OCI-LY7 (cell line): ENCODE data around the gene MED10. TPM values are rescaled to one million over a fixed set of nuclear protein-coding genes. Genes with fewer than 3 reads are reported as not detected.

Source experiments
- Bru-seq: library from RNA; stranded (reverse); fragments of 400-500 nt; gene quantifications from one replicate; lab custom pipeline; 2021; lab: Mats Ljungman, UMichigan
- BruChase-seq, 2 experiments: library from RNA; stranded (reverse); fragments of 400-500 nt; gene quantifications; one replicate each; lab custom pipeline; 2021; lab: Mats Ljungman, UMichigan
- BruUV-seq: library from RNA; stranded (reverse); fragments of 400-500 nt; replicated peaks from 2 replicates; lab custom pipeline; 2021; lab: Mats Ljungman, UMichigan
- CTCF ChIA-PET: fragments of 300-600 bp; sonication (Branson Sonifier 250); formaldehyde crosslinking; loops from one replicate; lab custom pipeline; 2022; ENCODE audit warnings: antibody characterized with exemption; ENCODE audit not compliant: unreplicated experiment; lab: Charles Lee
- POLR2A ChIA-PET: fragments of 300-600 bp; sonication (Branson Sonifier 250); formaldehyde crosslinking; loops from one replicate; lab custom pipeline; 2022; ENCODE audit warnings: antibody characterized with exemption; lab: Charles Lee
- DNase-seq: peaks from one replicate; pipeline ENCODE4 v3.0.0-alpha.2; 2015; ENCODE audit warnings: low spot score
- H2AFZ ChIP-seq: fragments of 200-600 bp; sonication (generic), shearing (Covaris generic); 2 replicates; pipeline ENCODE4 v1.6.1; 2014; ENCODE audit warnings: mild to moderate bottlenecking, antibody characterized with exemption, low read length, moderate library complexity
- H3K27ac ChIP-seq: fragments of 200-600 bp; sonication (generic); 2 replicates; pipeline ENCODE4 v1.5.1; 2014; ENCODE audit warnings: mixed run types, low read depth, mild to moderate bottlenecking, moderate library complexity, low read length, inconsistent platforms; ENCODE audit not compliant: poor library complexity, severe bottlenecking
- H3K36me3 ChIP-seq: fragments of 200-600 bp; sonication (generic); 2 replicates; pipeline ENCODE4 v1.6.1; 2014; ENCODE audit warnings: mild to moderate bottlenecking, antibody characterized with exemption, low read length, moderate library complexity, mixed read lengths; ENCODE audit not compliant: insufficient read depth
- H3K4me1 ChIP-seq: fragments of 200-600 bp; sonication (generic); 2 replicates; pipeline ENCODE4 v1.5.1; 2014; ENCODE audit warnings: mild to moderate bottlenecking, low read length; ENCODE audit not compliant: insufficient read depth, poor library complexity, severe bottlenecking
- H3K4me2 ChIP-seq: fragments of 200-600 bp; sonication (generic); 2 replicates; pipeline ENCODE4 v1.6.1; 2014; ENCODE audit warnings: mild to moderate bottlenecking, low read length
- H3K4me3 ChIP-seq: fragments of 200-600 bp; sonication (generic); 2 replicates; pipeline ENCODE4 v1.5.1; 2014; ENCODE audit warnings: mild to moderate bottlenecking, low read depth, low read length; ENCODE audit not compliant: poor library complexity, severe bottlenecking
- H3K79me2 ChIP-seq: fragments of 200-600 bp; sonication (generic); 2 replicates; pipeline ENCODE4 v1.6.1; 2016; ENCODE audit warnings: low read depth, mild to moderate bottlenecking, low read length, moderate library complexity, mixed read lengths; ENCODE audit not compliant: insufficient read depth
- H3K9me2 ChIP-seq: fragments of 200-600 bp; sonication (generic); 2 replicates; pipeline ENCODE4 v1.6.1; 2016; ENCODE audit warnings: mild to moderate bottlenecking, low read length, mixed read lengths; ENCODE audit not compliant: insufficient read depth
- H3K9me3 ChIP-seq: fragments of 200-600 bp; sonication (generic); 2 replicates; pipeline ENCODE4 v1.6.1; 2014; ENCODE audit warnings: mild to moderate bottlenecking, mixed run types, low read length, mixed read lengths
- H4K20me1 ChIP-seq: fragments of 200-600 bp; sonication (generic); 2 replicates; pipeline ENCODE4 v1.6.1; 2014; ENCODE audit warnings: mild to moderate bottlenecking, antibody characterized with exemption, low read length, moderate library complexity, mixed read lengths; ENCODE audit not compliant: insufficient read depth
- CTCF ChIP-seq: fragments of 200-600 bp; sonication (generic); conservative IDR thresholded peaks from 2 replicates; pipeline ENCODE4 v1.5.1; 2014; ENCODE audit warnings: mild to moderate bottlenecking, antibody characterized with exemption, low read length, moderate library complexity, mixed read lengths
- EZH2phosphoT487 ChIP-seq: fragments of 200-600 bp; sonication (generic); IDR thresholded peaks from 2 replicates; pipeline ENCODE4 v1.6.1; 2018; ENCODE audit warnings: low read depth, borderline replicate concordance, mild to moderate bottlenecking, mixed run types, antibody characterized with exemption, low read length, moderate library complexity, mixed read lengths
- intact Hi-C: fragments of 100-400 bp; cut with micrococcal nuclease; formaldehyde crosslinking; loops from one replicate; pipeline ENCODE4 v1.10.0; 2022; ENCODE audit not compliant: unreplicated experiment
- long read RNA-seq: library from polyadenylated mRNA; stranded (forward); transcript quantifications from one replicate; pipeline ENCODE4 v2.0.0, GENCODE V29; 2022
- total RNA-seq, 2 experiments: library from RNA; depleted of rRNA in 1 of 2; stranded (reverse); fragments of >200 nt in 1 of 2; shearing (Covaris generic) in 1 of 2; gene quantifications; 2 replicates each; pipeline ENCODE4 v1.2.3, GENCODE V29; 2014 to 2022

Gene MED10, protein sequence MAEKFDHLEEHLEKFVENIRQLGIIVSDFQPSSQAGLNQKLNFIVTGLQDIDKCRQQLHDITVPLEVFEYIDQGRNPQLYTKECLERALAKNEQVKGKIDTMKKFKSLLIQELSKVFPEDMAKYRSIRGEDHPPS
- 7.9 and 16.2 TPM in 2 replicates for total RNA-seq (2014; rRNA removed; shearing (Covaris generic))
- 44.0 and 47.3 TPM in 2 replicates for total RNA-seq (2022)
- Bru-seq, nascent RNA, result percentile 95 among the genes with signal in this experiment
- BruChase-seq, experiment 1, labeled RNA remaining after a 6-hour chase, result percentile 74 among the genes with signal in this experiment
- BruChase-seq, experiment 2, labeled RNA remaining after a 2-hour chase, result percentile 90 among the genes with signal in this experiment
- long read RNA-seq, transcript MED10-201 (4 exons, 1,141 nt), result major isoform, 77 of 100 reads
- long read RNA-seq, partial matches to known transcripts, result 1 of 100 reads
- long read RNA-seq, other reads (novel, unspliced or antisense), result 15 of 100 reads

DNA sequence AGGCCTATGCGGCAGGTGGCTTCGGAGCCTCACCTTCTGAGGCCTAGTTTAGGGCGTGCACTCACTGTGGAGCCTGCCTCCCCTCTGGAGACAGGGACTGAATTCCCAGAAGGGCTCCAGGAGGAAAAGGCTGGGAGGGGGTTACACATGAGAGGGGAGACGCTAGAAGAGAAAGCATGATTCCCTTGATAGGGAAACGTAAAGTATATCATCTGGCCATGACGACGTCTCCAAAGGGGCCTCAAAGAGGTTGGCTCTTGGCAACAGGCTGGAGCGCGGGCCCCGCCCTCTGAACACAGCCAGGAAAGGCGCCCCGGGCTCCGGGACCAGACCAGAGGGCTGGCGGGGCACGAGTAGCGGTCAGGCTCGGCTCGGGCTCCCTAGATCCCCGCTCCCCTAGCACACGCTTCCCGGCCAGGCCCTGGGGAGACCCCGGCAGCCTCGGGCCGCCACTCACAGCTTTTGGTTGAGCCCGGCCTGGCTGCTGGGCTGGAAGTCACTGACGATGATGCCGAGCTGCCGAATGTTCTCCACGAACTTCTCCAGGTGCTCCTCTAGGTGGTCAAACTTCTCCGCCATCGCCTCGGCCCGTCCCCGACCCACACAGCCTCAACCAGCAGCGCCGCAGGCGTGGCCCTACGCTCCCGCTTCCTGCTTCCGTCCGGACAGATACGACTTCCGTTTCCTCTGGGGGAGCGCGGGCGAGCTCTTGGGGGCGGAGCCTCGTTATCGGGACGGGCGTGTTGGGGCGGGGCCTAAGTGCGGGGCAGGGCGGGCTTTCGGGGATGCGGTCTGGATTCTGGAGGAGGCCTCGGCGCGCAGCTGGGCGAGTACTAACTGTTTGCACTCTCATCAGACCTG is at the start of gene MED10:
Gene MED10, minus strand, starts transcription at position 643 of the 861 bp plus-strand sequence. Its CDS starts 64 bp downstream, at position 579.
- intact Hi-C loops, result loop anchor here (2.0 to 5.0 kb wide), 3 partner anchors 191 to 955 kb away; partner anchors contain the start of gene ICE1
- Histone ChIP-seq H3K4me1 (peaks cover 18% of the 10 kb centered on the region), H3K4me3 (peak within 1 kb of the TSS; percentile 88), H3K79me2 (peaks cover 27% of the 10 kb centered on the region), H3K9me3 (no peaks in the 10 kb centered on the region), H3K4me2 (peak within 1 kb of the TSS; percentile 87), H2AFZ (peak within 1 kb of the TSS; percentile 98), H3K27ac (peak within 1 kb of the TSS; percentile 39), H3K36me3 (peaks cover 40% of the 10 kb centered on the region), H3K9me2 (no peaks in the 10 kb centered on the region), H4K20me1 (peaks cover 13% of the 10 kb centered on the region)
- ChIA-PET CTCF (interaction anchor here (0.5 to 0.8 kb wide), 6 partner anchors 9 to 330 kb away, joined by 3 to 11 read pairs (median 6); no protein-coding TSS in a partner anchor), POLR2A (interaction anchor here (0.5 to 1.8 kb wide), 8 partner anchors 12 to 287 kb away, joined by 3 to 10 read pairs (median 4); no protein-coding TSS in a partner anchor)
- BruUV-seq, result no TSS peak
- peak; percentile 95 for DNase-seq
- no peak for TF ChIP-seq CTCF

GRCh38 chr5:6427694-6428093 is 49.3 kb upstream of the MED10 start:
- POLR2A ChIA-PET, result no interaction called here
- no TSS peak for BruUV-seq
- no peak overlapping the region for H3K27ac ChIP-seq
- H3K9me2 ChIP-seq, result no peaks in the 10 kb centered on the region
- H4K20me1 ChIP-seq, result no peaks in the 10 kb centered on the region
- H3K4me1 ChIP-seq, result no peaks in the 10 kb centered on the region
- no peaks in the 10 kb centered on the region for H3K79me2 ChIP-seq
- TF ChIP-seq EZH2phosphoT487, result no peak
- no peak overlapping the region for H3K4me3 ChIP-seq
- no peaks in the 10 kb centered on the region for H3K36me3 ChIP-seq
- no peak for DNase-seq
- CTCF ChIA-PET, result no interaction called here
- H3K4me2 ChIP-seq, result no peak overlapping the region
- H2AFZ ChIP-seq, result no peak overlapping the region
- intact Hi-C loops, result no loop called here
- H3K9me3 ChIP-seq, result no peaks in the 10 kb centered on the region

- Histone ChIP-seq H3K9me2 (no peaks in the 10 kb centered on the region), H3K4me3 (no peak overlapping the region), H3K4me2 (no peak overlapping the region), H3K4me1 (no peaks in the 10 kb centered on the region), H3K36me3 (no peaks in the 10 kb centered on the region), H2AFZ (no peak overlapping the region), H4K20me1 (no peaks in the 10 kb centered on the region), H3K27ac (no peak overlapping the region), H3K79me2 (no peaks in the 10 kb centered on the region), H3K9me3 (no peaks in the 10 kb centered on the region)
- TF ChIP-seq EZH2phosphoT487 (no peak), CTCF (no peak)
- CTCF ChIA-PET, result no interaction called here
- BruUV-seq, result no TSS peak
- POLR2A ChIA-PET, result interaction anchor here (1.1 kb wide), 1 partner anchor 10 kb away, joined by 6 read pairs; no protein-coding TSS in a partner anchor
- DNase-seq, result no peak
- intact Hi-C loops, result no loop called here
Measured at GRCh38 chr5:6424700-6425099, 46.4 kb upstream of the MED10 start.
